ENCODE measurements around the gene ZNF134. TPM values are rescaled to one million over a fixed set of nuclear protein-coding genes. Genes with fewer than 3 reads are reported as not detected.

Gene ZNF134
- total RNA-seq, 4 donors from 2014 or later = 9.6 to 18.9 (median 12.8) TPM

GRCh38 chr19:57642396-57643046, 28.5 kb downstream of the ZNF134 start:
- no peak for DNase-seq
- H3K27me3 ChIP-seq = no peaks in the 10 kb centered on the region
- H3K36me3 ChIP-seq = peaks cover 4 to 45% (median 17%) of the 10 kb centered on the region in 3 donors
- peaks cover 0 to 58% (median 21%) of the 10 kb centered on the region in 4 donors for H3K9me3 ChIP-seq
- H3K4me1 ChIP-seq = no peaks in the 10 kb centered on the region
- no peak overlapping the region for H3K27ac ChIP-seq
- no peak overlapping the region for H3K4me3 ChIP-seq
- no peak for TF ChIP-seq CTCF (IDR thresholded peaks at IDR 0.05)
- no peak for TF ChIP-seq POLR2A (IDR thresholded peaks at IDR 0.05)

- Histone ChIP-seq H3K36me3 (peaks cover 4 to 39% (median 17%) of the 10 kb centered on the region in 3 donors), H3K4me3 (no peak overlapping the region), H3K27ac (no peak overlapping the region), H3K27me3 (no peaks in the 10 kb centered on the region), H3K9me3 (peaks cover 0 to 46% (median 19%) of the 10 kb centered on the region in 4 donors), H3K4me1 (no peaks in the 10 kb centered on the region)
- no peak for DNase-seq
- TF ChIP-seq POLR2A (IDR thresholded peaks at IDR 0.05) (no peak), CTCF (IDR thresholded peaks at IDR 0.05) (no peak)
Measured at GRCh38 chr19:57643734-57644133, 29.7 kb downstream of the ZNF134 start.

- TF ChIP-seq CTCF (IDR thresholded peaks at IDR 0.05) = no peak
- TF ChIP-seq POLR2A (IDR thresholded peaks at IDR 0.05) = no peak
- Histone ChIP-seq H3K36me3 (no peaks in the 10 kb centered on the region), H3K4me1 (no peaks in the 10 kb centered on the region), H3K27me3 (no peaks in the 10 kb centered on the region), H3K4me3 (no peak overlapping the region), H3K27ac (no peak overlapping the region), H3K9me3 (peaks cover 0 to 6% (median 2%) of the 10 kb centered on the region in 4 donors)
- no peak for DNase-seq
Measured at GRCh38 chr19:57648331-57649003, 34.4 kb downstream of the ZNF134 start.

GRCh38 chr19:57651654-57651996, 37.6 kb downstream of the ZNF134 start:
- H3K9me3 ChIP-seq = peaks cover 0 to 11% (median 2%) of the 10 kb centered on the region in 4 donors
- H3K4me3 ChIP-seq = peak overlapping the region in 1 of 4 donors; percentile 3
- no peak for DNase-seq
- TF ChIP-seq CTCF (IDR thresholded peaks at IDR 0.05) = no peak
- H3K36me3 ChIP-seq = no peaks in the 10 kb centered on the region
- no peaks in the 10 kb centered on the region for H3K4me1 ChIP-seq
- no peak overlapping the region for H3K27ac ChIP-seq
- H3K27me3 ChIP-seq = no peaks in the 10 kb centered on the region

- DNase-seq = no peak
- H3K9me3 ChIP-seq = peaks cover 0 to 5% (median 2%) of the 10 kb centered on the region in 4 donors
- H3K4me1 ChIP-seq = no peaks in the 10 kb centered on the region
- H3K27me3 ChIP-seq = no peaks in the 10 kb centered on the region
- TF ChIP-seq POLR2A (IDR thresholded peaks at IDR 0.05) (no peak), CTCF (IDR thresholded peaks at IDR 0.05) (no peak)
- no peak overlapping the region for H3K4me3 ChIP-seq
- no peaks in the 10 kb centered on the region for H3K36me3 ChIP-seq
- no peak overlapping the region for H3K27ac ChIP-seq
Measured at GRCh38 chr19:57653689-57654088, 39.6 kb downstream of the ZNF134 start.
